ENCODE measurements around the gene PAXX.

Gene PAXX

GRCh38 chr9:137021568-137021978 is 29.4 kb downstream of the PAXX start:
- Histone ChIP-seq H3K4me3 (IDR thresholded peaks at IDR 0.05; ENCODE audit: insufficient read depth, low read depth, low read length) (no peak overlapping the region), H3K4me1 (ENCODE audit: low read depth, poor library complexity, severe bottlenecking) (peaks cover 4% of the 10 kb centered on the region), H4K20me1 (ENCODE audit: insufficient read depth) (no peaks in the 10 kb centered on the region), H3K4me2 (no peak overlapping the region), H3K9ac (no peak overlapping the region), H3K27ac (no peak overlapping the region), H2AFZ (ENCODE audit: low read depth) (no peak overlapping the region), H3K27me3 (ENCODE audit: insufficient read depth, low read depth) (peaks cover 5% of the 10 kb centered on the region; the same call in 1 of the 2 replicates), H3K79me2 (ENCODE audit: insufficient read depth, low read depth) (no peaks in the 10 kb centered on the region), H3K36me3 (ENCODE audit: insufficient read depth) (no peaks in the 10 kb centered on the region)
- no peak for TF ChIP-seq CTCF (conservative IDR thresholded peaks at IDR 0.05; ENCODE audit: low read depth, low read length)

DNA sequence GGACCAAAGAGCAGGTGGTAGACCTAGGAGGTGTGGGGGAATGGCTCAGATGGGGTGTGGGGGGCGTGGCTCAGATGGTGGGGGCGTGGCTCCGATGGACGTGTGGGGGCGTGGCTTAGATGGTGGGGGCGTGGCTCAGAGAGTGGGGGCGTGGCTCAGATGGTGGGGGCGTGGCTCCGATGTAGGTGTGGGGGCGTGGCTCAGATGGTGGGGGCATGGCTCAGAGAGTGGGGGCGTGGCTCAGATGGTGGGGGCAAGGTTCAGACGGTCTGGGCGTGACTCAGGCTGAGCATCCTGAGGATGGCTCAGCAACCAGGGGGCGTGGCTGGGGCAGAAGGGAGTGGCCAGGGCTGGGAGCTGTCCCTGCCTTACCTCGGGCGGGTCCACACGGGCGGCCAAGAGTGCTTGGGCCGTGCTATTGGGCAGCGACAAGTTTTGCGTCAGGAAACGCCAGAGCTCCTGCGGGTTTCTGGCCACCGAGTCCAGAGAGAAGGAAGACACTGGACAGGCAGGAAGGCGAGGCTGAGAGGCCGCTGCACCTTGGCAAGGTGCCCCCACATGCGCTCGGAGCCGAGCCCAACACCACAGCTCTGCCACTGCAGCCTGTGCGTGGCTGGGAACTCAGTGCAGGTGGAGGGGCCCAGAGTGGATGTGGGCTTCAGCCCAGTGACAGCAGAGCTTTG is 29.9 kb downstream of the PAXX start:
- Histone ChIP-seq H2AFZ (ENCODE audit: low read depth) (no peak overlapping the region), H3K36me3 (ENCODE audit: insufficient read depth) (no peaks in the 10 kb centered on the region), H3K79me2 (ENCODE audit: insufficient read depth, low read depth) (no peaks in the 10 kb centered on the region), H3K9ac (no peak overlapping the region), H4K20me1 (ENCODE audit: insufficient read depth) (no peaks in the 10 kb centered on the region), H3K4me2 (no peak overlapping the region), H3K4me3 (IDR thresholded peaks at IDR 0.05; ENCODE audit: insufficient read depth, low read depth, low read length) (no peak overlapping the region), H3K27me3 (ENCODE audit: insufficient read depth, low read depth) (peaks cover 8% of the 10 kb centered on the region; the same call in 1 of the 2 replicates), H3K27ac (no peak overlapping the region), H3K4me1 (ENCODE audit: low read depth, poor library complexity, severe bottlenecking) (peaks cover 4% of the 10 kb centered on the region)
- no peak for TF ChIP-seq CTCF (conservative IDR thresholded peaks at IDR 0.05; ENCODE audit: low read depth, low read length)

DNA sequence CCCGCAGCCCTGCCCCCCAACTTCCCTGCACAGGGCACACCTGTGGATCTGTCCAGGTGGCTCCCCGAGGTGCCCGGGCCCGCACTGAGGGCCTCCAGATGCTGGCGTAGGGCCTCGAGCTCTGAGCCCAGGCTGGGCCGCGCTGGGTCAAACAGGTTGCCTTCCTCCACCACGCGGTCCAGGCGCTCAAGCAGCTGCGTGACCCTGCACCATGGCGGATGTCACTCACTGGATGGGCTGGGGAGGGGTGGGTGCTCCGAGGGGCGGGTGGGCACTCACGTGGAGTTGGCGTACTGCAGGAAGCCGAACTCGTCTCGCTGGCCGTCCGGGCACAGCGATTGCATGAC is 30.4 kb downstream of the PAXX start:
- Histone ChIP-seq H3K79me2 (ENCODE audit: insufficient read depth, low read depth) (no peaks in the 10 kb centered on the region), H3K4me2 (no peak overlapping the region), H3K4me3 (IDR thresholded peaks at IDR 0.05; ENCODE audit: insufficient read depth, low read depth, low read length) (no peak overlapping the region), H3K27ac (no peak overlapping the region), H3K9ac (no peak overlapping the region), H3K27me3 (ENCODE audit: insufficient read depth, low read depth) (peaks cover 13% of the 10 kb centered on the region; the same call in 1 of the 2 replicates), H3K36me3 (ENCODE audit: insufficient read depth) (no peaks in the 10 kb centered on the region), H2AFZ (ENCODE audit: low read depth) (no peak overlapping the region), H4K20me1 (ENCODE audit: insufficient read depth) (no peaks in the 10 kb centered on the region), H3K4me1 (ENCODE audit: low read depth, poor library complexity, severe bottlenecking) (peaks cover 4% of the 10 kb centered on the region)
- TF ChIP-seq CTCF (conservative IDR thresholded peaks at IDR 0.05; ENCODE audit: low read depth, low read length): no peak

GRCh38 chr9:137023157-137023556 is 30.9 kb downstream of the PAXX start:
- H3K4me2 ChIP-seq: no peak overlapping the region
- no peak for TF ChIP-seq CTCF (conservative IDR thresholded peaks at IDR 0.05; ENCODE audit: low read depth, low read length)
- no peaks in the 10 kb centered on the region for H3K36me3 ChIP-seq (ENCODE audit: insufficient read depth)

More at GRCh38 chr9:137023157-137023556, 30.9 kb downstream of the PAXX start:
- no peaks in the 10 kb centered on the region for H3K79me2 ChIP-seq (ENCODE audit: insufficient read depth, low read depth)
- H3K4me3 ChIP-seq (IDR thresholded peaks at IDR 0.05; ENCODE audit: insufficient read depth, low read depth, low read length): no peak overlapping the region
- no peak overlapping the region for H2AFZ ChIP-seq (ENCODE audit: low read depth)
- H3K27ac ChIP-seq: no peak overlapping the region
- peaks cover 4% of the 10 kb centered on the region for H3K4me1 ChIP-seq (ENCODE audit: low read depth, poor library complexity, severe bottlenecking)
- H3K27me3 ChIP-seq (ENCODE audit: insufficient read depth, low read depth): peaks cover 13% of the 10 kb centered on the region; the same call in 1 of the 2 replicates
- H3K9ac ChIP-seq: no peak overlapping the region
- H4K20me1 ChIP-seq (ENCODE audit: insufficient read depth): no peaks in the 10 kb centered on the region
